HG03108 (cell line): ENCODE measurements around the gene DGKD.

Experiments
- ATAC-seq: cut with Tn5 transposase; IDR thresholded peaks from one replicate; pipeline ENCODE4 v1.9.1; 2021; ENCODE audit warnings: moderate library complexity; ENCODE audit not compliant: unreplicated experiment

DGKD gene

DNA sequence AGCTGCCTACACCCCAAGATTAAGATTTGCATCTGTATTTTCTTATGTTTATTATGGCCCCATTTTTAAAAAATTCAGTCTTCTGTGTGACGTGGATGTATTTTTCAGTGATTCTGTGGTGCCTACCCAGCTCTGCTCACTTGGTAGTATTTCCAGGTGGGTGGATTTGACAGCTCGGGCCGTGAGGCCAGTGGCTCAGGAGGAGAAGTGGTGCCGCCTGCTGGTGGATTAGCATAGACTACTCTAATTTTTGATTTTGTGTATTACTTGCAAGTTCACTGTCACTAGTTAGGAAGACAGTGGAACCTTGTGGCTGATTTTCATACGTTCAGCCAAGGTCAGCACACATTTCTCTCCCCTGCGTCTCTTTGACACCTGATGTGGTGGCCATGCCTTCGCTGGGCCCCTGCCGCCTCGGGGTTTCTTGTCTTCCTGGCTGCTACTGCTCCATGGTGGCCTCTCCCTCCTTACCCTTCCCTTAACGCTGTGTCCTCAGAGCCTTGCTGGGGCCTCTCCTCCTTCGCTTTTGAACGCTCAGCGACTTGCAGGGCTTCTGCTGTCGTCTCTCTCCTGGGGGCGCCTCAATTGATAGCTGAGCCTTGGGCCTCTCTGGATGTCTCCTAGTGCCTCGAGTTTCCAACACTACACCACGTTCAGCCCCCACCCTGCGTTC is 89.4 kb downstream of the DGKD start:
- no peak for ATAC-seq

DNA sequence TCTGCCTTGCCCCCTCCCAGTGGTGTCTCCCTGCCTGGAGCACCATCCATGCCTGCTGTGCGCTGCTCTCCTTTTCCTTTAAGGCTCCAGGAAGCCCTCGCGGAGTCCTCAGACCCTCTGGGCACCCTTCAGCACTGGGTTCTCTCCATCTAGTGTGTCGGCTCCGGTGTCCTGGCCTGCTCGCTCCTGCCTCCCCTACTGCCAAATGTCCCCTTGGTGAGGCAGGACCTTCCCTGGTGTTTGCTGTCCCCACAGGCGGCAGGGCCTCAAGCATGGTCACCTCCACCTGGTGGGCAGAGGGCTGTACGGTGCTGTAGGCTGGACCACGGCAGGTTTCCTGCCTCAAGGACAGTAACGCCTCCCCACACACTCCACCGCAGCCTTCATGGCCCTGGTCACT is 90.2 kb downstream of the DGKD start:
- ATAC-seq = no peak

DNA sequence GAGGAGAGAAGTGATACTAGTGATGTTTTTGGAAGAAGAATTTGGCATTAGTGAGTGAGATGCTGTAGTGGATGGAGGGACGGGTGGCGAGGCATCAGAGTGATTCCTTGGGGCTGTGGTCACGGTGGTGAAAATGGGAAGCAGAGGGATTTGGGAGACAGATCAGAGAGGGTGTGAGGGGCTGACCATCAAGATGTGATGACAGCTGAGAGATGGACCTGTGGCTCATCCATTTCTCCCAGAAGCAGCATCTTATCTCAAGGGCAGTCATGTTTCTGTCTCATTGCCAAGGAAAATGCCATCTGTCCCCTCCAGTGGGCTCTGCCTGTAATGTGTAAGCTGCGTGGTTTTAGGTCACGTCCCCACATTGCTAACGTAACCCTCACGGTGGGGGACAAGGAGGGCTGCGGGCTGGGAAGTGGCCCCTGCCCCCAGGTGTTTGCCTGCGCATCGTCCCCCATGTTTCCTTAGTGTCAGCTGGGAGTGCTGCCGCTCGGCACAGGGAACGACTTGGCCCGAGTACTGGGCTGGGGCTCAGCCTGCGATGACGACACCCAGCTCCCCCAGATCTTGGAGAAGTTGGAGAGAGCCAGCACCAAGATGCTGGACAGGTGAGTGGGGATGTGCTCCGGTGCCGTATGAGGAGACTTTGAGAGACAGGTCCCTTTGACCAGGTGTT is 91.0 kb downstream of the DGKD start:
- no peak for ATAC-seq

DNA sequence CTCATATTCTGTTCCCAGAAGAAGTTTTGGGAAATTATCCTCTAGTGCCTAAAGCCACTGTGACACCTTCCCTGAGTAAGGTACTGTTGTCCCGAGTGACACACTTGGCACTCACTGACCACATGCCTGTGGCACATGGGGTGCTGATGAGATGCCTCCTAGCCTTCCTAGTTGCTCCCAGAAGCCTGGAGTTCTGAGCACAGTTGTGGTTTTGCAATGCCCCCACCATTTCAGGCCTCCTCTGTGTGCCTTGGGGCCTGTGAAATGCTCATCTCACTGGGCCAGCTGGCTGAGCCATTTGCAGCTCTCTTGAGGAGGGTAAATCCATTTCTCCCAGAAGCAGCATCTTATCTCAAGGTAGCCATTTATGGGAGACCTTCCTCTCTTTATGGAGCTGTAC is 91.8 kb downstream of the DGKD start:
- no peak for ATAC-seq

DNA sequence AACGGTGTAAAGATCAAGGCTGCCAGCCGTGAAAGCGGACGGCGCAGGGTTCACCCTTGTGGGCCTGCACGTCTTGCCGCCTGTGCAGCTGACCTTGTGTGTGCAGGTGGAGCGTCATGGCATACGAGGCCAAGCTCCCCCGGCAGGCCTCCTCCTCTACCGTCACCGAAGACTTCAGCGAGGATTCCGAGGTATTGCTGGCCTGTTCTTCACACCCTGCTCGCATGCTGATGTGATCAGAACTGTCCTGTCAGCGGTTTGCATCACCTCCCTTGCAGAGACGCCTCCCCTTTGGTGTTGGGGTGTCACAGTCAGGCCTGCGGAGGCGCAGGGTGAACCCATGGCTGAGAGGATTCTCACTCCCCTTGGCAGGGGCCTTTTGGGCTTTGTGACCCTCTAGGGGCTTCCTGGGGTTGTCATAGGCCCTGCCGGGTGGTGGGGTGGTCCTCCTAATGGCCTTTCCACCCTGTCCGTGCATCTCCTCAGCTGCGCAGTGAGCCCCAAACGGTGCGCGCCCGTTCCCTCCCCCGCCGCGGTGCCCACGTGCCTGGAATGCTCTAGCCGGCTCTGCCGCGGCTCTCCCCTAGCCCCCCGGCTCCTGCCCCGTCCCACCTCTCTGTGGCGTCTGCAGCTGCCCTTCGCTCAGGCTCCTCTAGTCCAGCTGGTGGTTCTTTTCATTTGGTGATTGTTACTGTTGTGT is 92.5 kb downstream of the DGKD start:
- ATAC-seq = no peak

DNA sequence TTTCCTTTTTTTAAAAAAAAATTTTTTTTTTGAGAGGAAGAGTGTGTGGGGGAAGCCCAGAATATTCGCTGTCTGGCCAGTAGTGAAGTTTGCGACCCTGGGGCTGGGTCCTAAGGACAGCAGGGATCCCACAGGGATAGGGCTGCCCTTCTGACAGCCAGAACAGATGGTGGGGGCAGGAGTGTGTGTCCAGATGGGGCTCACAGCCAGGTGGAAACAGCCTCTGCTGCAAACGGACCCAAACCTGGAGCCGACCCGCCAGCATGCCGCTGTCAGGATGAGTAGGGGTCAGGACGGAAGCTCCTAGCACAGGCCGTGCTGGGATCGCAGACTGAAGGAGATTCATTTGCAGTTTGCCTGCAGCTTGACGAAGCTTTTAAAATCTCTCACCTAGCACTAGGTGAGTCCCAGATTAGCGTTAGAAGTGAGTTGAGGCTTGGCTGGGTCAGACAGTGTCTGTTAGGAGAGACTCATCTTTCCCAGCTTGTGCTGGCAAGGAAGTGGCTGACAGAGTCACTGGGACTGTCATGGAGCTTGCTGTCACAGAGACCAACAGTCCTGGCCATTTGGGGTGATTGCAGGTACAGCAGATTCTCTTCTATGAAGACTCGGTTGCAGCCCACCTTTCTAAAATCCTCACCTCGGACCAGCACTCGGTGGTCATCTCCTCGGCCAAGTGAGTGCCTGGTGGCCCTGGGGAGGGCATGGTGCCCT is 93.4 kb downstream of the DGKD start:
- ATAC-seq = no peak

DNA sequence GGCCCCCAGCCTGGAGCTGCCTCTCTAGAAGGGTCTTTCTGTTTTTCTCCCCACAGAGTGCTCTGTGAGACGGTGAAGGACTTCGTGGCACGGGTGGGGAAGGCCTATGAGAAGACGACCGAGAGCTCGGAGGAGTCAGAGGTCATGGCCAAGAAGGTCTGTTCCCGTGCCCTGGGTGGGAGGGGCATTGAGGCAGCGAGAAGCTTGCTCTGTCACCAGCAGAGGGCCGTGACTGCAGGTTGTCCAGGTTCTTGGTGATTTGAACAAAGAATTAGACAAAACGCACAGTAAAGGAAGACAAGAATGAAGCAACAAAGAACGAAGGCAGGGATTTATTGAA is 93.9 kb downstream of the DGKD start:
- ATAC-seq = no peak

DNA sequence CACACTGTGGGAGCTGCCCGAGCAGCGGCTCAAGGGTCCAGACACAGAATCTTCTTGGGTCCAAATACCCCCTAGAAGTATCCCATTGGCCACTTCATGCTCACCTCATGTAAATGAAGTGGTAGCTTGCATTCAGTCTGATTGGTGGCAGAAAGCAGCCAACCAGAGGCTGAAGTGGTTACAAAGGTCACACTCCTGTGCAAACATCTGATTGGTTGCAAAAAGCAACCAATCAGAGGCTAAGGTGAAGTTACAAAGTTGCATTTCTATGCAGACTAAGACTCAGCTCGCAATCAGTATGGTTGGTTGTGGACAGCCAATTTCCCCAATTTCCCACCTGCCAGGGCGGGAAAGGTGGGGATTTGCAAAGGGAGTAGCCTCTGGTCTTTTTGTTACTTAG is 94.3 kb downstream of the DGKD start:
- ATAC-seq = no peak

DNA sequence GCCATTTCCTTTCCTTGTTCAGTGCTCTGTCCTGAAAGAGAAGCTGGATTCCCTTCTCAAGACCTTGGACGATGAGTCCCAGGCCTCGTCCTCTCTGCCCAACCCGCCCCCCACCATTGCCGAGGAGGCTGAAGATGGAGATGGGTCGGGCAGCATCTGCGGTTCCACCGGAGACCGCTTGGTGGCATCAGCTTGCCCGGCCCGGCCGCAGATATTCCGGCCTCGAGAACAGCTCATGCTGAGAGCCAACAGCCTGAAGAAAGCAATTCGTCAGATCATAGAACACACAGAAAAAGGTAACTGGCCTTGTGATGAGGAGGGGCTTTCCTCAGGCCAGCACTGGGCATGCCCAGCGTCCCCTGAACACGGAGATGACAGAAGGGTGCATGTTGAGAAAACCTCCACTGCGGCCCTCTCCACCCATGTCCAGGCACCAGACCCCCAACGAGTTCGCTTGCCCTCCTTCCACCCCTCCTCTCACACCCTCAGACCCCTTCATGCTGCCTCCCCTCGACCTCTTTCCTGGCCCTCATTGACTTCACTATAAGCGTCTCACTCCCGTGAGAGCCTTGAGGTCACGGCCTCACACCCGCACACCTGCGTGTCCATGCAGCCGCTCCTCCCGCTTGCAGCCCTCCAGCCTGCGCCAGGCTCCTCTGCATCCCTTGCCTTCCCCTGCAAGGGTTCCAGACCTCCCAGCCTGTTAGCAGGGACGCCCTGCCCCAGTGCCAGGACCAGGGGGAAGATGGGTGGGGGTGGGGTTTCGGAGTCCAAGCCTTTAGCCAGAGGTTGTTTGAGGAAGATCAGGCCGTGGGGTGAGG is 95.0 kb downstream of the DGKD start:
- ATAC-seq = no peak

DNA sequence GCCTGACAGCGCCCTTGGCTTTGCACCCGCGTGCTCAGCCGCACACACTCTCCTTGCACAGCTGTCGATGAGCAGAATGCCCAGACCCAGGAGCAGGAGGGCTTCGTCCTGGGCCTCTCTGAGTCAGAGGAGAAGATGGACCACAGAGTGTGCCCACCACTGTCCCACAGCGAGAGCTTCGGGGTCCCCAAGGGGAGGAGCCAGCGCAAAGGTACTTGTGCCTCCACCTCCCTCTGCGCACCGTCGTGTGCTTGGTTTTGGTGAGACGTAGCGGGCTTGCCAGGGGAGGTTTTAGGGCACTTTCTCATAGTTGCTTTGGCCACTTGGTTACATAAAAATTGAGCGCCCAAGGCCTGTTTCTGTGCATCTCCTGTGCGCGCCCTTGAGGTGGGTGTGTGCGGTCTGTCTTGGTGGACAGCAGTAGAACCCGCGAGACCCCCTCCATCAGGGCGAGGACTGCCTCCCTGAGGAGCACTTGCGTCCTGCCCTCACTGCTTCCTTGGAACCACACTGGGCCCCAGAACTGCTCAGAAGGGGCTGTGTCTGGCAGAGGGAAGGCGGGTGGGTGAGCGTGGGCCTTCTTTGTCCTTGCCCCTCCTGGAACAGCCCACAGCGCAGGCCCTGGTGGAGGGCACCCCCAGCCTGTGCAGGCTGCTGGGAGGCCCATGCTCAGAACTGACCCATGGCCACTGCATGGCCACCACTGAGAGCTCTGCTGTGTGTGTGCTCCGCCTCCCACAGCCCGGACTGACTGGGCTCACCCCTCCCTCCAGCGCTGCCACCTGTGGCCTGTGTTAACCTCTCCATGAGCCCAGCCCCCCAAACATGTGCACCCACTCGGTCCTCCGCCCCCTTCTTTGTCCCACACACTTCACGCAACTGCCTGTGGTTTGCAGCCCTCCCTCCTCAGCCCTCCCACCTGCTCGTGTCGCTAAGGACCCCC is 95.9 kb downstream of the DGKD start:
- ATAC-seq = no peak

DNA sequence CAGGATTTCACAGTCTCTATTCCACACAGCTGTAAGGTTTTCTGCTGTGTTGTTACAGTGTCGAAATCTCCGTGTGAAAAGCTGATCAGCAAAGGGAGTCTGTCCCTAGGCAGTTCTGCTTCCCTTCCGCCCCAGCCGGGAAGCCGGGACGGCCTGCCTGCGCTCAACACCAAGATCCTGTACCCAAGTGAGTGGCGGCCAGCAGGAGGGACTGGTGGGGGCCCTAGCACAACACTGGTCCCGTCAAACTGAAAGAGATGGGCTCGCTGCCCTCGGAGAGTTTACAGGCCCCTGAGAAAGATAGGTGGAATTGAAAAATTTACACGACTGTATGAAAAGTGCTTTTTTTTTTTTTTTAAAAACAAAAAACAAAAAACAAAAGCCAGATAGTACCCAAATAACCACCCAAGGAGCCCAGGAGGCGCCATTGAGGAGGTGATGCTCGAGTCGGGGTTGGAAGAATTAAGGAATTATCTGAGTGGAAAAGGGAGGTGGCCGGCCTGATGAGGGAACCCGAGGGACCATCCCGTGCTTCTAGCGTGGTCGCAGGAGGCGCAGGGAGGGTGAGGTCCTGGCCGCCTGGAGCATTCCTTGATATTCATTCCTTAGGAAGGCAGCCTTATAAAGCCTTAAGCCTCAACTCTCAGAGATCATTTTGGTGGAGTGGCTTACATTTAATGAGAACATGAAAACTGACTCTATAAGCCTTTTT is 96.7 kb downstream of the DGKD start:
- no peak for ATAC-seq

DNA sequence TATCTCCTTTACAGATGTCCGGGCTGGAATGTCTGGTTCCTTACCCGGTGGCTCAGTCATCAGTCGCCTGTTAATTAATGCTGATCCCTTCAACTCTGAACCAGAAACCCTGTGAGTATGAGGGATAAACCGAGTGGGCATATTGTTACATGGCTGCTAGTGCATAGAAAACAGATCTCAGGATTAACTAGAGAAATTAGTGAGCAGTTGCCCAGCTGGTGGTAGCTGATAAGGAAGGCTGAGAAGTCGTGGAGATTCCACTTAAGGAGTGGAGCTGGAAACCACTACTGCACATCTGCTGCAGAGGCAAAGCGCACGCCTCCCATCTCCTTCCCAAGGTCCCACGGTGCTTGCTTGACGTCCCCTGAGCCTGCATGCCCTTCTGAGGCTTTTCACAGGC is 97.7 kb downstream of the DGKD start:
- ATAC-seq = no peak

DNA sequence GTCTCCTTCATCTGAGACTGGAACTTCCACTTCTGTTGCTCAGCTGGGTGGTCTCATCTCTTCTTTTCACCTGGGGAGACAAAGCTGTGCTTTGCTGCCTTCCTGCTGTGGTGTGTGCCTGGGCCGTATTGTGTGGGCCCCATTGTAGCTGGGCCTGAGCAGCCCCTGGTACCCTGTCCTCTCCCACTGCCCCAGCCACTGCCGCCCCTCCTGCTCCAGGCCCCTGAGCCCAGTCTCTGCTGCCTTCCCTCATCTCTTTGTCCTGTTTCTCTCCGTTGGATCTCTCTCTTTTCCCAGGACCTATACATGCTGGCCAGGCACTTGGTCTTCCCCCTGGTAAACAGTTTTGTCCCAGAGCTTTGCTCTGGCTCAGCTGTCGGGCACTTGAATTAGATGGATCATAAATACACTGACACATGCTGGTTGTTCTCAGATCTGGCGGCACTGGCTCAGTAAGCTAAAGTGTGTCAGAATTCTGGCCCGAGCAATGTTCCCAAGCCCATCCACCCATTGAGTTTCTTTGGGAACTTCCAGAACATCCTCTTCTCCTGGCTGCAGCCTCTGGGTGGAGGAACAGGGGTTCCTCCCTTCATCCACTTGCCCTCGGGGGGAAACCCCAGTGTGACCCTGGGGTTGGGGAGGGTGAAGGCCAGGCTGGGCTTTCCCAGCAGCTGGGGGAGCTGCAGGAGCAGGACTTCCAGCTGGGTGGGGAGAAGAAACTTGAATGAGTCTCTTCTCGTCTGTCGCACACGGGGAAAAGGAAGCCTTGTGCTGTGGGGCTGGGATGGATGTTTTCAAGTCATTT is 99.0 kb downstream of the DGKD start:
- no peak for ATAC-seq

DNA sequence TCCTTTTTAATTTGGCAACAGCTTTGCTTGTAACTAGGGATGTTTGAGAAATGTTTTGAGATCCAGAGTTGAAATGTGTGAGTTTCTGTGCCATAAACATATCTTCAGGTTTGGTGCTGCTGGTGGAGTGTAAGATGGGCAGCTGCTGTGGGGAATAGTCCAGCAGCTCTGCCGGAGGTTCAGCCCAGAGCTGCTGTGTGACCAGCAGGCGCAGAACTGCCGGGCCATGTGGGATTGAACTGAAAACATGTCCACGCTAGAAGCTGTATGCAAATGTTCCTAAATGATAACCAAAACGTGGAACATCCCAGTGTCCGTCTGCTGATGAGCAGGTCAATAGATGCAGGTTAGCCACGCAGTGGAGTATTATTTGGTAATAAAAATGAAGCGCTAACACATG is 99.6 kb downstream of the DGKD start:
- no peak for ATAC-seq

DNA sequence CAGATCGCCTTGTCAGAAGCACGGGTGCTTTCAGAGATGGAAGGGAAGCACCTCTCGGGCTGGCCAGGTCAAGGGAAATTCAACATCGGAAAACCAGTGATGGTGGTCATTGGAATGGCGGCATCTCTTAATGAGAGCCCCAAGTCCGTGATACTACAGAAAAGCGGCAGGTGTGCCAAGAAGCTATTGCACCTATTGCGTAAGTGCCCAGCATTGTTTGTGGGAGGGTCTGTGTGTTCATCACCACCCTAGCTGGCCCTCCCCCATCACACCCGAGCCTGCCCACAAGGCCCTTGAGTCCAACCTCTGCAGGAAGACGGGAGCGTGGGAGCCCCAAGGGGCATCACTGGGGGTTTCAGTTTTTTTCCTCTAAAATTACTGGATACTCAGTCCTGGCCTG is 100.7 kb downstream of the DGKD start:
- no peak for ATAC-seq

DNA sequence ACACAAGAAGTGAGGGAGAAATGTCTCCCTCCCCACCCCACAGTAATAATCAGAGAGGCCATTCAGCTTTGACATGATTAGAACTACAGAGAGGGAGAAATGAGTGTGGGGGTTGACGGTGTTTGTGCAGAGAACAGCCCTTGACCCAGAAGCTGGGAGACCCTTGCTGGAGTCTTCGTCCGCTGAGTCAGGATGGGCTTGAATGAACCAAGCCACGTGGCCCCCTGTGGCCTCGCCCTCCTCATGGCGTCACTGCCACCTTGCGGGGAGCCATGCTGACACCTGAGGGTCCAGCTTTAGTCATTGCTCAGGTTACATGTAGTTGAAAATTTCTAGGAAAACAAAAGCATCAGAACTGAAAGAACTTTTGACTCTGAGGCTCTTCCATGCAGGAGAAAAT is 101.2 kb downstream of the DGKD start:
- ATAC-seq = no peak

DNA sequence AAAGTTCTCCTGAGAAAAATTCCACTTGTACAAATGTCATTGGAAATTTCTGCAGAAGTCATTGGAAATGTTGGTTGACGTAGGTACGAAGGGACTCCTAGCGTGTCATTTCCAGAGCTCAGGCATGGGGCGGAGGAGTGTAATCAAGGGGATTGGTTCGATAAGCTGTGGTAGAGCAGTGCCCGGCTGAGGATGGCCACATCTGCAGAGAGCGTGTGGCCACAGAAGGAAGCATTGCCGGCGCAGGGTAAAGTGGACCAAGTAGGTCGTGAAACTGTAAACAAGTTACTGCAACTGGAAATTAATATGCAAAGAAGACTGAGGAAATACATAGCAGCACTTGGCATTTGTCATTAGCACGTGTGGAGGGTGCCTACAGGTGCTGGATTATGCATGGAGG is 101.8 kb downstream of the DGKD start:
- ATAC-seq = no peak

DNA sequence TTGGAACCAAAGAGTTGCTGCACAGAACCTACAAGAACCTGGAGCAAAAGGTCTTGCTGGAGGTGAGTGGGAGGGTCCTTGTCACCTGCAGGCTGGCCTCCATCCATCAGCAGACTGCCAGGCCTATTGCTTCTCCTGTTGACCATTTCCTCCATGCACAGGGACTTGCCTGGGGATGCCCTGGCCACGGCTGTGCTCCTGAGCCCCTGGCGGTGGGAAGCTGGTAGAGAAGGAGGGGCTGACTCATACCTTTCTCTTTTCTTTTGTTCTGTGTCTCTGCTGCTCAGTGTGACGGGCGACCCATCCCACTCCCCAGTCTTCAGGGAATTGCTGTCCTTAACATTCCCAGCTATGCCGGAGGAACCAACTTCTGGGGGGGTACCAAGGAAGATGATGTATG is 102.6 kb downstream of the DGKD start:
- ATAC-seq = no peak
